Measurements from ENCODE around the gene GNL3L. TPM values are rescaled to one million over a fixed set of nuclear protein-coding genes. Genes with fewer than 3 reads are reported as not detected.
A peak's percentile ranks its signal among the peaks of the same experiment; 100 is the strongest.
"Not testable (repeated sequence)": the region's sequence is repeated elsewhere in the genome, so short reads cannot be mapped to it uniquely, and the experiment has no call there.

GNL3L gene
- total RNA-seq: 25.3 TPM

GRCh38 chrX:54529552-54530356 lies at the start of gene GNL3L:
GNL3L (plus strand) TSS chrX:54530219; CDS start chrX:54532567, 2,348 bp downstream.
- peak within 1 kb of the TSS; percentile 52 to 58 for H3K4me3 ChIP-seq
- TF ChIP-seq POLR2AphosphoS5 (IDR thresholded peaks at IDR 0.05; ENCODE audit: insufficient read depth in 1 of 2, low read depth in 1 of 2) (peak in 1 of 2 donors; percentile 82), POLR2A (IDR thresholded peaks at IDR 0.05) (peak in 1 of 2 donors; percentile 46)
- TF ChIP-seq, protein P1, sequence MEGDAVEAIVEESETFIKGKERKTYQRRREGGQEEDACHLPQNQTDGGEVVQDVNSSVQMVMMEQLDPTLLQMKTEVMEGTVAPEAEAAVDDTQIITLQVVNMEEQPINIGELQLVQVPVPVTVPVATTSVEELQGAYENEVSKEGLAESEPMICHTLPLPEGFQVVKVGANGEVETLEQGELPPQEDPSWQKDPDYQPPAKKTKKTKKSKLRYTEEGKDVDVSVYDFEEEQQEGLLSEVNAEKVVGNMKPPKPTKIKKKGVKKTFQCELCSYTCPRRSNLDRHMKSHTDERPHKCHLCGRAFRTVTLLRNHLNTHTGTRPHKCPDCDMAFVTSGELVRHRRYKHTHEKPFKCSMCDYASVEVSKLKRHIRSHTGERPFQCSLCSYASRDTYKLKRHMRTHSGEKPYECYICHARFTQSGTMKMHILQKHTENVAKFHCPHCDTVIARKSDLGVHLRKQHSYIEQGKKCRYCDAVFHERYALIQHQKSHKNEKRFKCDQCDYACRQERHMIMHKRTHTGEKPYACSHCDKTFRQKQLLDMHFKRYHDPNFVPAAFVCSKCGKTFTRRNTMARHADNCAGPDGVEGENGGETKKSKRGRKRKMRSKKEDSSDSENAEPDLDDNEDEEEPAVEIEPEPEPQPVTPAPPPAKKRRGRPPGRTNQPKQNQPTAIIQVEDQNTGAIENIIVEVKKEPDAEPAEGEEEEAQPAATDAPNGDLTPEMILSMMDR (IDR thresholded peaks at IDR 0.05): no peak
- DNase-seq (ENCODE audit: extremely low spot score in 2 of 2): peak in 1 of 2 donors; percentile 92
- intact Hi-C loops (cut with DNase I): no loop called here
- H3K27me3 ChIP-seq: no peaks in the 10 kb centered on the region
- H3K27ac ChIP-seq: peak within 1 kb of the TSS; percentile 69
- peaks cover 19% of the 10 kb centered on the region for H3K4me1 ChIP-seq
- H3K36me3 ChIP-seq: no peaks in the 10 kb centered on the region
- H3K9me3 ChIP-seq: no peaks in the 10 kb centered on the region

DNA sequence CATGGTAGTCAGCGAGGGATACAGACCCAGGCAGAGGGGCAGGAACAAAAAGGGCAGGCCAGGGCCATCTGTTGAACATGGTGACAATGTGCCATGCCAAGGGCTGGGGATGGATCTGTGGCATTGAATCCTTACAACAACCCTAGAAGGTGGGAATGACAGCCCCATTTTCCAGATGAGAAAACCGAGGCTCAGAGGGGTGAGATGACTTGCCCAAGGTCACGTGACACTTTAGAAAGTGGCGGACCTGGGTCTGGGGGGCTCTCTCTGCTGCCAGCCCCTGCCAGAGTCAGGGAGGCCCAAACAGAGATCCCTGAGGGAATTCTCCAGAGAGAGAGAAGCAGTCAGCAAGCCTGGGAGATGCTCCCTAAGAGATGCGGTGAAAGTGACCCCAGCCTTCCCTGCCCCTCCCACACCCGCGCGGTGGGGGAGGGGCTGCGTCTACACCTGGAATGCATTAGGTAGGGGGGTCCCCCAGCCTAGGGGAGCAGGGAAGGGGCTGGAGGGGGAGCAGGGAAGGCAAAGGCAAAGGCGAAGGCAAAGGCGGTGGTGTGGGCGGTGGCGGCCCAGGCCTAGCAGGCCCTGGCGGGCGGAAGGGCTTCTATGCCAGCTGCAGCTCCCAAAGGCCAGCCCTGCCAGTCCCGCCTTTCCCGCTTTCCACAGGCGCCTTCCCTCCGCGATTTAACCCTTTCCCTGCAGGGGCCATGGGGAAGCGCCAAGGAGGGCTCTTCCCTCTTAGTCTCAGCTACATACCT lies 47.0 kb upstream of the GNL3L start:
- no peaks in the 10 kb centered on the region for H3K27me3 ChIP-seq
- H3K27ac ChIP-seq: peak overlapping the region; percentile 60
- TF ChIP-seq POLR2A (IDR thresholded peaks at IDR 0.05) (no peak), POLR2AphosphoS5 (IDR thresholded peaks at IDR 0.05; ENCODE audit: insufficient read depth in 1 of 2, low read depth in 1 of 2) (no peak)
- TF ChIP-seq, protein P1 (IDR thresholded peaks at IDR 0.05): no peak
- no peaks in the 10 kb centered on the region for H3K9me3 ChIP-seq
- H3K4me3 ChIP-seq: peak overlapping the region; percentile 24 to 25
- peaks cover 27% of the 10 kb centered on the region for H3K4me1 ChIP-seq
- no peaks in the 10 kb centered on the region for H3K36me3 ChIP-seq
- intact Hi-C loops (cut with DNase I): no loop called here
- DNase-seq (ENCODE audit: extremely low spot score in 2 of 2): no peak

GRCh38 chrX:54483946-54484345 lies 46.1 kb upstream of the GNL3L start:
- peak overlapping the region; percentile 60 for H3K27ac ChIP-seq
- intact Hi-C loops (cut with DNase I): no loop called here

DNA sequence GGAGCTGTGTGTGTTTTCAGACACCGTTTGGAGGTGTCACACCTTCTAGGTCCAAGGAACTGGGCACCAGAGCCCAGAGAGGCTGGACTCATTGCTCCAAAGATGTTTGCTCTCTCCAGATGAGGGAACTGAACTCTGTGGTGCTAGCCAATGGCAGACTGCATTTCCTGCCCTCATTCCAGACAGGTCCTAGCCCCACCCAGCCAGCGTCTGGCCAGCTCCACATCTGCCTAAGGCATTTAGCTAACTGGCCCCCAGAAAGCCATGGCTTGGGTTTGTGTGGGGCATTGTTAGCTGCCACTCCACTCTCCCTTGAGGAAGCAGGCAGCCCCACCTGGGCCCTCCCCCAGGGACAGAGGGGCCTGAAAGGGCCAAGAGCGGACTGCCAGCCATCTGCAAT lies 45.4 kb upstream of the GNL3L start:
- DNase-seq (ENCODE audit: extremely low spot score in 2 of 2): no peak
- Histone ChIP-seq H3K36me3 (no peaks in the 10 kb centered on the region), H3K4me1 (peaks cover 21% of the 10 kb centered on the region), H3K9me3 (no peaks in the 10 kb centered on the region), H3K27me3 (no peaks in the 10 kb centered on the region), H3K4me3 (no peak overlapping the region), H3K27ac (peak overlapping the region; percentile 60)
- TF ChIP-seq, protein P1 (IDR thresholded peaks at IDR 0.05): no peak
- TF ChIP-seq POLR2A (IDR thresholded peaks at IDR 0.05): no peak
- intact Hi-C loops (cut with DNase I): no loop called here

More at GRCh38 chrX:54483946-54484345, 46.1 kb upstream of the GNL3L start:
- no peak for DNase-seq (ENCODE audit: extremely low spot score in 2 of 2)
- H3K36me3 ChIP-seq: no peaks in the 10 kb centered on the region
- no peaks in the 10 kb centered on the region for H3K9me3 ChIP-seq
- H3K27me3 ChIP-seq: no peaks in the 10 kb centered on the region
- TF ChIP-seq POLR2A (IDR thresholded peaks at IDR 0.05) (no peak), POLR2AphosphoS5 (IDR thresholded peaks at IDR 0.05; ENCODE audit: insufficient read depth in 1 of 2, low read depth in 1 of 2) (no peak)
- TF ChIP-seq, protein P1 (IDR thresholded peaks at IDR 0.05): no peak
- peaks cover 25% of the 10 kb centered on the region for H3K4me1 ChIP-seq
- no peak overlapping the region for H3K4me3 ChIP-seq

DNA sequence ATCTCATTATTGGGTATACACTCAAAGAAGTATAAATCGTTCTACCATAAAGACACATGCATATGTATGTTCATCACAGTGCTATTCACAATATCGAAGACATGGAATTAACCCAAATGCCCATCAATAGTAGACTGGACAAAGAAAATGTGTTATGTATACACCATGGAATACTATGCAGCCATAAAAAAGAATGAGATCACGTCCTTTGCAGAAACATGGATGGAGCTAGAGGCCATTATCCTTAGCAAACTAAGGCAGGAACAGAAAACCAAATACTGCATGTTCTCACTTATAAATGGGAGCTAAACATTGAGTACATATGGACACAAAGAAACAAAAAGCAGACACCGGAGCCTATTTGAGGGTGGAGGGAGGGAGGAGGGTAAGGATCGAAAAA lies 40.2 kb upstream of the GNL3L start:
- H3K36me3 ChIP-seq; DNase-seq (ENCODE audit: extremely low spot score in 2 of 2); H3K27ac ChIP-seq; H3K9me3 ChIP-seq; H3K4me3 ChIP-seq; H3K27me3 ChIP-seq; intact Hi-C loops (cut with DNase I): not testable (repeated sequence)
- H3K4me1 ChIP-seq: peaks cover 23% of the 10 kb centered on the region
